Uterus (tissue), 2 donors: ENCODE measurements around the gene CCDC9.

Experiments
- CTCF ChIP-seq, 4 experiments: fragments of 200-600 bp in 2 of 4; fragments of 450-650 bp in 2 of 4; sonication (generic) in 2 of 4; IDR thresholded peaks; one replicate each; pipeline ENCODE4 v1.5.1; 2016 to 2019; ENCODE audit warnings: antibody characterized with exemption in 4 of 4, mild to moderate bottlenecking in 2 of 4, moderate library complexity in 1 of 4
- POLR2A ChIP-seq, 2 donors: fragments of 450-650 bp; IDR thresholded peaks; one replicate each; pipeline ENCODE4 v1.6.1; 2016; ENCODE audit warnings: antibody characterized with exemption in 2 of 2, mild to moderate bottlenecking in 1 of 2, moderate library complexity in 1 of 2

GRCh38 chr19:47310819-47311218, 54.5 kb downstream of the CCDC9 start:
- TF ChIP-seq CTCF (IDR thresholded peaks at IDR 0.05), result no peak
- TF ChIP-seq POLR2A (IDR thresholded peaks at IDR 0.05), result no peak
